ENCODE results near the gene FAM171A2.

FAM171A2 gene

GRCh38 chr17:44382917-44383316 lies 19.3 kb upstream of the FAM171A2 start:
- no peak overlapping the region for H3K4me3 ChIP-seq (ENCODE audit: low read depth, low read length)
- TF ChIP-seq CTCF (IDR thresholded peaks at IDR 0.05; ENCODE audit: low read depth, low read length), result no peak

- H3K4me3 ChIP-seq (ENCODE audit: low read depth, low read length), result no peak overlapping the region
- no peak for TF ChIP-seq CTCF (IDR thresholded peaks at IDR 0.05; ENCODE audit: low read depth, low read length)
Measured at GRCh38 chr17:44381810-44382305, 18.2 kb upstream of the FAM171A2 start.

GRCh38 chr17:44380767-44381166 lies 17.1 kb upstream of the FAM171A2 start:
- no peak for TF ChIP-seq CTCF (IDR thresholded peaks at IDR 0.05; ENCODE audit: low read depth, low read length)
- H3K4me3 ChIP-seq (ENCODE audit: low read depth, low read length), result no peak overlapping the region

- no peak for TF ChIP-seq CTCF (IDR thresholded peaks at IDR 0.05; ENCODE audit: low read depth, low read length)
- no peak overlapping the region for H3K4me3 ChIP-seq (ENCODE audit: low read depth, low read length)
Measured at GRCh38 chr17:44379887-44380286, 16.2 kb upstream of the FAM171A2 start.

- no peak for TF ChIP-seq CTCF (IDR thresholded peaks at IDR 0.05; ENCODE audit: low read depth, low read length)
- H3K4me3 ChIP-seq (ENCODE audit: low read depth, low read length), result no peak overlapping the region
Measured at GRCh38 chr17:44378171-44378705, 14.6 kb upstream of the FAM171A2 start.

- TF ChIP-seq CTCF (IDR thresholded peaks at IDR 0.05; ENCODE audit: low read depth, low read length), result no peak
- H3K4me3 ChIP-seq (ENCODE audit: low read depth, low read length), result no peak overlapping the region
Measured at GRCh38 chr17:44376779-44377178, 13.1 kb upstream of the FAM171A2 start.

- no peak overlapping the region for H3K4me3 ChIP-seq (ENCODE audit: low read depth, low read length)
- TF ChIP-seq CTCF (IDR thresholded peaks at IDR 0.05; ENCODE audit: low read depth, low read length), result peak; percentile 48
Measured at GRCh38 chr17:44376124-44376523, 12.5 kb upstream of the FAM171A2 start.
